KOPT-K1 (cell line): ENCODE results near the gene KRTAP12-3.
"Not testable (repeated sequence)": the region's sequence is repeated elsewhere in the genome, so short reads cannot be mapped to it uniquely, and the experiment has no call there.

Experiments used
- H3K27ac ChIP-seq: fragments of 200-600 bp; sonication (generic); 2 replicates; pipeline ENCODE4 v1.5.1; 2016; ENCODE audit warnings: antibody characterized with exemption, mild to moderate bottlenecking, low read depth, low read length; ENCODE audit not compliant: poor library complexity, severe bottlenecking
- H3K36me3 ChIP-seq: fragments of 200-600 bp; sonication (generic); 2 replicates; pipeline ENCODE4 v1.5.1; 2017; ENCODE audit warnings: antibody characterized with exemption, mild to moderate bottlenecking, low read length, moderate library complexity; ENCODE audit not compliant: insufficient read depth
- H3K9me3 ChIP-seq: fragments of 200-600 bp; sonication (generic); 2 replicates; pipeline ENCODE4 v1.5.1; 2017; ENCODE audit warnings: antibody characterized with exemption, low read length, mild to moderate bottlenecking; ENCODE audit not compliant: insufficient read depth, poor library complexity, severe bottlenecking

KRTAP12-3 gene

GRCh38 chr21:44684077-44684476, 26.3 kb downstream of the KRTAP12-3 start:
- Histone ChIP-seq H3K36me3 (no peaks in the 10 kb centered on the region), H3K27ac (no peak overlapping the region), H3K9me3 (no peaks in the 10 kb centered on the region)

GRCh38 chr21:44684483-44684882, 26.8 kb downstream of the KRTAP12-3 start:
- Histone ChIP-seq H3K9me3 (no peaks in the 10 kb centered on the region), H3K36me3 (no peaks in the 10 kb centered on the region), H3K27ac (no peak overlapping the region)

DNA sequence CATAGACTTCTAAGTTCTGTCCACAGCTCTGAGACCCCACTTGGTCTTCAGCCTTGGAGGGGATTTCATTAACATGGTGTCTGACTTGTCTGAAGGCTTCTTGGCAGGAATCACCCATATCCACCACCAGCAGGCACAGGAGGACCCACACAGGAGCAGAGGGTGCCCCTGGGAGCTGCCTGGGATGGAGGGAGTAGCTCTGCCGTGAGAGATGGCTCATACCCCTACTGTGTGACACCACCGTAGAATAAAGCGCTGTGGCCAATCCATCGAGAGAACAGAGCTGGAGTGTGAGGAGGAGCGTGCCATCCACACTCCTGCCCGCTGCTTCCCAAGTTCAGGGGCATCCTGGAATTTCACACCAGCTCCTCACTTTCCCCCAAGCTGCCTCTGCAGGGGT, 27.3 kb downstream of the KRTAP12-3 start:
- not testable (repeated sequence) for H3K36me3 ChIP-seq, H3K27ac ChIP-seq, H3K9me3 ChIP-seq

DNA sequence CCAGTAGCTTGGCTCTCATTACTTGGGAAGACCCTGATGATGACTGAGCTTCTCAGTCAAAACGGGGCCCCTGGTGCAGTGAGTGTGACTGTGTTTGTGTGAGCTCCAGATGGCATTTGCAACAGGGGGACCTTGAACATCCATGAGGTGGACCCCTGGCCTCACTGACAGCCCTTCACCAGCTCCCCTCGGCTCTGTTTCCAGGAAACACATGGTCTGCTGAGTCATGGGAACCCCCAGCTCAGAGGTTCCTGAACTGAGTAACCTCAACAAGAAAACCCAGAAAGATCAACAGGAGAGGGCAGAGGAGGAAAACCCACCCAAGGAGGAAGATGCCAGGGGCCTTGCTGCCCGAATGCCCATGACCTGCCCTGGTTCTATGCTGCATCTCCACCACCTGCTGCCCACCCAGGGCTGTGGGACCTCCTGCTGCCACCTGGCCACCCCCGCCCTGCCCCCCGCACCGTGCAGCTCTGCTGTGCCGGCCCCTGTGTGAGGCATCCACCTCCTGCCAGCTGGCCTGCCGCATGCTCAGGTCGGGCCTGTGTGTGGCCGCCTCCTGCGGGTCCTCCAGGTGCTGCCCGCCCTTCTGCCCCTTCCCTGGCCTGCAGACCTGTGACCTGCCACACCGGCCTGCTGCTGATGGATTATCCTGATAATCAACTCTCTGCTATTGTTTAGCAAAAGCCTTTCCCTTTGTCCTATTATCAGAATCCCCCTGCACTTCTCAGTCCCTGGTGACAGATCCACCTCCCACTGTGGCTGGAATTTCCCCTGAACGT, 28.5 kb downstream of the KRTAP12-3 start:
- Histone ChIP-seq H3K9me3 (no peaks in the 10 kb centered on the region), H3K27ac (no peak overlapping the region), H3K36me3 (no peaks in the 10 kb centered on the region)

DNA sequence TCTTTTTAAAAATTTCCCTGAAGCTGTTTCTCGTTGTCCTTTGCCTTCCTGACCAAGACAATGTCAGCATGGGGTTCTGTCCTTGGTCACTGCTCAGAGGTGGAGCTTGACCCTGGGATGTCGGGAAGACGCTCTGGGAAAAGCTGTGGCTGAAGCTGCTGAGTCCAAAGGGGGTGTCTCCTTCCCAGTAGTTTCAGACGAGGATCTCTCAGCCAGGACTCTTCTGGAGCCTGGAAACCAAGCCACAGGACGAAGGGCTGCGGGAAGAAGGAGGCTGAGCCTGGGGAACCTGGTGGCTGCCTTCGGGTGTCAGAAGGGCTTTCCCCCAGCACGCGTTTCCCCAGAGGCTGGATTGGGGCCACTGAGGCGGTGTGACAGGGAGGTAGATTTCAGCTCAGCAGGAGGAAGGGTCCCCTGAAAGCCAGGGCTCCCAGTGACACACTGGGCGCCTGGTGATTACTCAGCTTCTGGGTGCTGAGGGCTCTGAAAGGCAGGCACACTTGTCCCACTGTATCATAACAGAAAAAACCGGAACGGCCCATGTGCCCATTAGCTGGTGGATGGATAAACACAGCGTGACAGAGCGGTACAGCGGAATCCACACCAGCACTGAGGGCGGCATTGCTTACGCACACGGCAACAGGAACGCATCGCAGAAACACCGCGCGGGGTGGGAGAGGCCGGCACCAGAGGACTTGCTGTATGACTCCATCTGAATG, 29.3 kb downstream of the KRTAP12-3 start:
- H3K36me3 ChIP-seq = no peaks in the 10 kb centered on the region
- no peak overlapping the region for H3K27ac ChIP-seq
- no peaks in the 10 kb centered on the region for H3K9me3 ChIP-seq

GRCh38 chr21:44687671-44688070, 29.9 kb downstream of the KRTAP12-3 start:
- peaks cover 4% of the 10 kb centered on the region for H3K9me3 ChIP-seq
- H3K36me3 ChIP-seq = no peaks in the 10 kb centered on the region
- no peak overlapping the region for H3K27ac ChIP-seq

- not testable (repeated sequence) for H3K36me3 ChIP-seq, H3K27ac ChIP-seq
- H3K9me3 ChIP-seq = peaks cover 18% of the 10 kb centered on the region
These were observed 32.0 kb downstream of the KRTAP12-3 start for GRCh38 chr21:44689740-44690139.

- Histone ChIP-seq H3K9me3 (peaks cover 18% of the 10 kb centered on the region), H3K36me3 (no peaks in the 10 kb centered on the region), H3K27ac (no peak overlapping the region)
These were observed 34.0 kb downstream of the KRTAP12-3 start for GRCh38 chr21:44691686-44692085.

DNA sequence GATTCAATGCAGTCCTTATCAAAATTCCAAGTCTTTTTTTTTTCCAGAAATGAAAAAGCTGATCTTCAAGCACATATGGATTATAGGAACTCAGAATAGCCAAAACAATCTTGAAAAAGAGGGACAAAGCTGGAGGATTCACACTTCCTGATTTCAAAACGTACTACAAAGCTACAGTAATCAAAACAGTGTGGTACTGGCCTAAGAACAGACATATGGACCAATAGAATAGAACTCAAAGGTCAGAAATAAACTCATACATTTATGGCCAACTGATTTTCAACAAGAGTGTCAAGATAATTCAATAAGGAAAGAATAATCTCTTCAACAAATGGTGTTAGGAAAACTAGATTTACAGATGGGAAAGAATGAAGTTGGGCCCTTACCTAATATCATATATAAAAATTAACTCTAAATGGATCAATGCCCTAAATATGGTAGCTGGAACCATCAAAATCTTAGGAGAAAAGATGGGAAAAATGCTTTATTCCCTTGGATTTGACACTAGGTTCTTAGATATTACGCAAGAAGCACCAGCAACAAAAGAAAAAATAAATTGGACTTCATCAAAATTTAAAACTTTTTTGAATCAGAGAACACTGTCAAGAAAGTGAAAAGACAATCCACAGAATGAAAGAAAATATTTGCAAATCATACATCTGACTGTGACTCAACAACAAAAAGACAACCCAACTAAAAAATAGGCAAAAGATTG, 35.2 kb downstream of the KRTAP12-3 start:
- H3K27ac ChIP-seq = no peak overlapping the region

GRCh38 chr21:44694776-44695175, 37.0 kb downstream of the KRTAP12-3 start:
- no peaks in the 10 kb centered on the region for H3K36me3 ChIP-seq
- H3K27ac ChIP-seq = no peak overlapping the region
- peaks cover 18% of the 10 kb centered on the region for H3K9me3 ChIP-seq

More for the DNA sequence above, 35.2 kb downstream of the KRTAP12-3 start:
- Histone ChIP-seq H3K36me3 (no peaks in the 10 kb centered on the region), H3K9me3 (peaks cover 18% of the 10 kb centered on the region)

- Histone ChIP-seq H3K9me3 (peaks cover 18% of the 10 kb centered on the region), H3K27ac (no peak overlapping the region), H3K36me3 (no peaks in the 10 kb centered on the region)
These were observed 37.5 kb downstream of the KRTAP12-3 start for GRCh38 chr21:44695184-44695583.

DNA sequence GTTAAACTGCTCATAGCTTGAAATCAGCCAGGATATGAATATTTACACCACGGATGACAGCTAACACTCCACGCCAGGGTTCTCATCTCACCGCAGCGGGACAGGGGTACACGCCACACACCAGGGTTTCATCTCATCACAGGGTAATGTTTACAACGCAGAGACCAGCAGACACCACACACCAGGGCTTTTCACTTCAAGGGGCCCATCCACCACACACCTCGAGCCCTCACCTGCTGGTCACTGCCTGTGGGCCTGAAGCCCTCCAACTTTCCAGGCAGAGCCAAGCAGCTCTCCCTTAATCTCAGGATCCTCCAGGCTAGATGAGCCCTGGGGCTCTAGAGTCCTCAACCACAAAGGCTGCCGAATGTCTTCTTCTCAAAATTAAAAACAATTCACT, 37.9 kb downstream of the KRTAP12-3 start:
- Histone ChIP-seq H3K9me3 (peaks cover 18% of the 10 kb centered on the region), H3K36me3 (no peaks in the 10 kb centered on the region), H3K27ac (no peak overlapping the region)

DNA sequence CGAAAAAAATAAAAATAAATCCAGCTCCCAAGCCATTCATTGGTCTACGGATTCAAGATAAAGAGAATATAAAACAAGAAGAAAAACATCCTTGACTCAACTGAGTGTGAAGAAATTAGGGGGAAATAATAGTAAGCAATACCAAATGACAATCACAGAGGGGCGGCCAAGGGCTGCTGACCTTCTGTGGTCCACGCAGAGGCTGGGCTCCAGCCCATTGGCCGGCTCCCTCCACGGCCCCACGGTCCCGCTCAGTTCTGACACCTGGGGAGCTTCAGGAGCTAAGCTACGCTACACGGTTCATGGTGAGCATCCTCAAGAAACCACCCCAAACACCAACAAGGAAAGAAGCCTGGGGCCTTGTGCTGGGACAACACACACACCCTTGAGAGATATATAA, 38.8 kb downstream of the KRTAP12-3 start:
- Histone ChIP-seq H3K9me3 (peaks cover 18% of the 10 kb centered on the region), H3K36me3 (no peaks in the 10 kb centered on the region), H3K27ac (no peak overlapping the region)

GRCh38 chr21:44697172-44697810, 39.6 kb downstream of the KRTAP12-3 start, which contains the start of gene KRTAP10-12:
TSS of gene KRTAP10-12 (plus strand) at chr21:44697172. CDS start at chr21:44697202, 30 bp downstream.
- peaks cover 18% of the 10 kb centered on the region for H3K9me3 ChIP-seq
- H3K36me3 ChIP-seq, H3K27ac ChIP-seq: not testable (repeated sequence)
